Hepatocyte (in vitro differentiated cells): ENCODE data around the gene LRRC32.

Source experiments
- EZH2 ChIP-seq: fragments of 200-600 bp; sonication (generic); IDR thresholded peaks from 2 replicates; pipeline ENCODE4 v1.6.1; 2016; ENCODE audit warnings: antibody characterized with exemption, mild to moderate bottlenecking, borderline replicate concordance
- TF ChIP-seq, protein P1 (sequence below): fragments of 200-600 bp; sonication (generic); IDR thresholded peaks from 2 replicates; pipeline ENCODE4 v1.5.1; 2016; ENCODE audit warnings: antibody characterized with exemption, mild to moderate bottlenecking; ENCODE audit not compliant: poor library complexity

DNA sequence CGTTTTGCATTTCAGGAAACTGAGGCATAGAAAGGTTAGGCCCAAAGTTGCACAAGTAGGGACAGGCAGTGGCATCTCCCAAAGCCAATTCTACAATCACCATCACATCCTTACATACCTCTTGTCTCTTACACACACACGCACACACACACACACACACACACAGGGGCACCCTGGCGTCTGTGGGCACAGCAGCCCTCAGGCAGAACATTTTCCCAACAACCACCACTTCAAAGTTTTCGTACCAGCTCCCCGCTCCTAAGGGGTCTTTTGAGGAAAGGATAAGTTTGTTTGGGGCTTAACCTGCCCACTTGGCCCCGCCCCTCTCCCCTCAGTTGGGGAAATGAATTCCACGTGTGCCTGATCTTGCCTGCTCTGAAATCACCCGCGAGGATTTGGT is 14.7 kb upstream of the LRRC32 start:
- no peak for TF ChIP-seq EZH2
- TF ChIP-seq, protein P1, sequence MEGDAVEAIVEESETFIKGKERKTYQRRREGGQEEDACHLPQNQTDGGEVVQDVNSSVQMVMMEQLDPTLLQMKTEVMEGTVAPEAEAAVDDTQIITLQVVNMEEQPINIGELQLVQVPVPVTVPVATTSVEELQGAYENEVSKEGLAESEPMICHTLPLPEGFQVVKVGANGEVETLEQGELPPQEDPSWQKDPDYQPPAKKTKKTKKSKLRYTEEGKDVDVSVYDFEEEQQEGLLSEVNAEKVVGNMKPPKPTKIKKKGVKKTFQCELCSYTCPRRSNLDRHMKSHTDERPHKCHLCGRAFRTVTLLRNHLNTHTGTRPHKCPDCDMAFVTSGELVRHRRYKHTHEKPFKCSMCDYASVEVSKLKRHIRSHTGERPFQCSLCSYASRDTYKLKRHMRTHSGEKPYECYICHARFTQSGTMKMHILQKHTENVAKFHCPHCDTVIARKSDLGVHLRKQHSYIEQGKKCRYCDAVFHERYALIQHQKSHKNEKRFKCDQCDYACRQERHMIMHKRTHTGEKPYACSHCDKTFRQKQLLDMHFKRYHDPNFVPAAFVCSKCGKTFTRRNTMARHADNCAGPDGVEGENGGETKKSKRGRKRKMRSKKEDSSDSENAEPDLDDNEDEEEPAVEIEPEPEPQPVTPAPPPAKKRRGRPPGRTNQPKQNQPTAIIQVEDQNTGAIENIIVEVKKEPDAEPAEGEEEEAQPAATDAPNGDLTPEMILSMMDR = no peak
